Adrenal gland (tissue), 12 donors: ENCODE results near the gene RUBCN. TPM values are rescaled to one million over a fixed set of nuclear protein-coding genes. Genes with fewer than 3 reads are reported as not detected.

ENCODE experiments used
- DNase-seq, 7 donors: peaks; one replicate each; pipeline ENCODE4 v3.0.0-alpha.2; 2019 to 2020
- H3K27ac ChIP-seq, 5 donors: fragments of 200-600 bp; sonication (generic) in 4 of 5; 1 replicate in 3 of 5; 2 replicates in 2 of 5; pipeline versions ENCODE4 v1.5.1 to v1.8.0; 2016 to 2020; ENCODE audit warnings: mild to moderate bottlenecking in 1 of 5
- H3K27me3 ChIP-seq: fragments of 200-600 bp; 2 replicates; pipeline ENCODE4 v1.8.0; 2021
- H3K36me3 ChIP-seq, 2 donors: fragments of 200-600 bp; replicated peaks in 1 of 2; 1 replicate in 1 of 2; 2 replicates in 1 of 2; pipeline versions ENCODE4 v1.5.1 to v1.8.0; 2018 to 2022
- H3K4me1 ChIP-seq, 2 donors: fragments of 200-600 bp; replicated peaks in 1 of 2; 1 replicate in 1 of 2; 2 replicates in 1 of 2; pipeline versions ENCODE4 v1.5.1 to v1.8.0; 2018 to 2021
- H3K4me3 ChIP-seq, 4 donors: fragments of 200-600 bp; sonication (generic) in 3 of 4; one replicate each; pipeline ENCODE4 v1.5.1; 2016 to 2018
- H3K9me3 ChIP-seq, 3 donors: fragments of 200-600 bp; sonication (generic) in 1 of 3; replicated peaks in 1 of 3; 1 replicate in 2 of 3; 2 replicates in 1 of 3; pipeline versions ENCODE4 v1.5.1 to v1.8.0; 2016 to 2021
- POLR2A ChIP-seq, 2 donors: fragments of 450-650 bp; IDR thresholded peaks; one replicate each; pipeline ENCODE4 v1.6.1; 2017; ENCODE audit warnings: antibody characterized with exemption in 2 of 2, mild to moderate bottlenecking in 2 of 2, moderate library complexity in 1 of 2
- WGBS, 4 donors: extraction: QIAGEN DNeasy Blood & Tissue Kit in 2 of 4; methylation state at CpG; one replicate each; pipeline versions ENCODE4 v1.1.5 to v1.1.7; 2013 to 2017; 5-methylcytosine and 5-hydroxymethylcytosine counted together
- intact Hi-C, 2 donors: fragments of 100-400 bp; cut with DNase I; formaldehyde crosslinking; loops; one replicate each; pipeline versions ENCODE4 v1.14.1 to v1.15.0; 2022 to 2023
- polyA plus RNA-seq, 3 donors: library from polyadenylated mRNA; stranded (reverse); fragments of 200-250 nt in 2 of 3; fragments of 350-450 nt in 1 of 3; fragmentation: Illumina TruSeq in 1 of 3; extraction: RNeasy Lipid Tissue Mini Kit (QIAGEN cat#74804) in 1 of 3; gene quantifications; one replicate each; pipeline ENCODE4 v1.2.3, GENCODE V29; 2013 to 2014
- total RNA-seq, 9 donors: library from RNA; depleted of rRNA in 4 of 9; stranded (reverse); fragments of >200 nt in 4 of 9; fragments of 120-200 nt in 1 of 9; fragmentation: NEBNext Ultra II Directional in 1 of 9; extraction: Animal tissue kit (Norgen Biotek cat#: 25700) in 1 of 9; gene quantifications; one replicate each; pipeline versions ENCODE4 v1.1.0 to v1.2.4, GENCODE V29; 2013 to 2023
- TF ChIP-seq, protein P1 (sequence below), 6 experiments: fragments of 450-650 bp in 4 of 6; fragments of 200-600 bp in 2 of 6; sonication (generic) in 1 of 6; IDR thresholded peaks; 1 replicate in 5 of 6; 2 replicates in 1 of 6; pipeline versions ENCODE4 v1.5.1 to v1.8.0; 2016 to 2021; ENCODE audit warnings: antibody characterized with exemption in 6 of 6, mild to moderate bottlenecking in 2 of 6, moderate library complexity in 1 of 6
- donor health status: healthy with polysubstance abuse.
- donor health status: Bipolar disorder and iron deficiency.
- donor health status: DM: yes; HTN: yes; CAD: no.
- donor health status: DM: no; HTN: no; CAD: no.
- donor health status: DM: no; HTN: no; CAD: no.
- donor health status: DM: yes; HTN: yes; CAD: no.

Gene RUBCN
- total and polyA plus RNA-seq, 12 donors = 7.7 to 43.8 (median 21.3) TPM

DNA sequence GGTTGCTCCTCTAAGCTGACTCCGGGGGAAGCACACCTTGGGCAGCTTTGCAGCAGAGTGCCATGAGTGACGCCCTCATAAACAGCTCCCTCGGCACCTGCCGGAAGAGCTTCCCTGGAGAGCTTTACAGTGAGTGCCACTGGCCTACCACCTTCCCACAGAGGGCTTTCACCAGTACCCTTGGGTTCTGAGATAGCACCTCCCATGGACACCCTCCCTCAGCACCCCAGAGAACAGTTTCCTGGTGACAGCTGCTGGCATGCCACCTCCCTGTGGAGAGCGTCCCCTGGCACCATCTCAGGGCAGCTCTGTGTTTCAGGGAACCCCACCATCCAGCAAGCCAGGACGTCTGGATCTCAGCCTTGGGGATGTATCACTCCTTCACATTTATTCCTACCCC, 49.1 kb downstream of the RUBCN start:
- H3K4me1 ChIP-seq = no peaks in the 10 kb centered on the region
- intact Hi-C loops = no loop called here

DNA sequence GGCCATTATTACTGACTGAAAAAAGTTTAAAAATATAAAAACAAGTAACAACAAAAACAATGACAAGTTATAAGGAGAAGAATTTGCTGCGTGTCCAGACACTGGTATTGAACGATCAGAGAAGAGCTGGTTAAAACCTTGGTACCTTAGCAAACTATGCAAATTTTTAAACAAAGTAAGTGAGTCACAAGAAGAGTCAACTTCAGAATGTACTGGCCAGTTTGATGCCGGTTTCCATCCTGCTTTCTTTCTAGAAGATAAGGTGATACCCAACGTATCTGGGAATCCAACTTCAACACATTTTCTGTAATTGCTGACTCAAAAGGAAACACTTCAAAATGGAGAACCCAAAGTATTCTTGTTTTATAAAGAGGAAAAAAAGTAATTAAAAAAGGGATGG, 49.8 kb downstream of the RUBCN start:
- no peak for TF ChIP-seq POLR2A (IDR thresholded peaks at IDR 0.05)
- TF ChIP-seq, protein P1, sequence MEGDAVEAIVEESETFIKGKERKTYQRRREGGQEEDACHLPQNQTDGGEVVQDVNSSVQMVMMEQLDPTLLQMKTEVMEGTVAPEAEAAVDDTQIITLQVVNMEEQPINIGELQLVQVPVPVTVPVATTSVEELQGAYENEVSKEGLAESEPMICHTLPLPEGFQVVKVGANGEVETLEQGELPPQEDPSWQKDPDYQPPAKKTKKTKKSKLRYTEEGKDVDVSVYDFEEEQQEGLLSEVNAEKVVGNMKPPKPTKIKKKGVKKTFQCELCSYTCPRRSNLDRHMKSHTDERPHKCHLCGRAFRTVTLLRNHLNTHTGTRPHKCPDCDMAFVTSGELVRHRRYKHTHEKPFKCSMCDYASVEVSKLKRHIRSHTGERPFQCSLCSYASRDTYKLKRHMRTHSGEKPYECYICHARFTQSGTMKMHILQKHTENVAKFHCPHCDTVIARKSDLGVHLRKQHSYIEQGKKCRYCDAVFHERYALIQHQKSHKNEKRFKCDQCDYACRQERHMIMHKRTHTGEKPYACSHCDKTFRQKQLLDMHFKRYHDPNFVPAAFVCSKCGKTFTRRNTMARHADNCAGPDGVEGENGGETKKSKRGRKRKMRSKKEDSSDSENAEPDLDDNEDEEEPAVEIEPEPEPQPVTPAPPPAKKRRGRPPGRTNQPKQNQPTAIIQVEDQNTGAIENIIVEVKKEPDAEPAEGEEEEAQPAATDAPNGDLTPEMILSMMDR (IDR thresholded peaks at IDR 0.05) = no peak
- Histone ChIP-seq H3K27ac (no peak overlapping the region), H3K27me3 (no peaks in the 10 kb centered on the region), H3K4me1 (no peaks in the 10 kb centered on the region), H3K4me3 (no peak overlapping the region), H3K36me3 (peaks cover 0 to 32% of the 10 kb centered on the region in 2 donors), H3K9me3 (no peaks in the 10 kb centered on the region)
- WGBS, 4 donors = 74 to 85% (median 79%) methylated on average over 4 of the region's 4 CpGs
- no peak for DNase-seq
- intact Hi-C loops = no loop called here

More for the DNA sequence above, 49.1 kb downstream of the RUBCN start:
- 87 to 97% (median 91%) methylated on average over 2 to 6 of the region's 6 CpGs for WGBS, 4 donors
- H3K9me3 ChIP-seq = no peaks in the 10 kb centered on the region
- no peaks in the 10 kb centered on the region for H3K27me3 ChIP-seq
- H3K27ac ChIP-seq = no peak overlapping the region
- H3K36me3 ChIP-seq = peaks cover 0 to 30% of the 10 kb centered on the region in 2 donors
- no peak for TF ChIP-seq POLR2A (IDR thresholded peaks at IDR 0.05)
- TF ChIP-seq, protein P1 (IDR thresholded peaks at IDR 0.05) = no peak
- H3K4me3 ChIP-seq = no peak overlapping the region
- DNase-seq = no peak

DNA sequence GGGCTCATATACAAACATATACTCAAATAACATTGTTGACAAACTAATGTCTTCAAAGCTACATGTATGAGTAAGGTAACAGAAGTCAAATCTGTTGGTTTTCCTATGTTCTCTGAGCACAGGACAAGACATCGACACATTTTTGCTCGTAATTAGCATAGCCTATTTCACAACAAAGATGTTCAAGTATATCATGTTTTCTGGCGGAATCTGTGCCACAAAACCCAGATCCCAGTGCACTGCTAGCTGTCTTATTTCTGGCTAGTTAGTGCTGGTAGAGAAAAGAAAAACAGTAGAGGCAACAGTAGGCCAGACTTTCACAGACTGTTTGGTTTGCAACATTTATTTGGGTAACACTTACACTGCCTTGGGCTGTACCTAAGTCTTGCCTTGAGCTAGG, 51.2 kb downstream of the RUBCN start:
- DNase-seq = no peak

DNA sequence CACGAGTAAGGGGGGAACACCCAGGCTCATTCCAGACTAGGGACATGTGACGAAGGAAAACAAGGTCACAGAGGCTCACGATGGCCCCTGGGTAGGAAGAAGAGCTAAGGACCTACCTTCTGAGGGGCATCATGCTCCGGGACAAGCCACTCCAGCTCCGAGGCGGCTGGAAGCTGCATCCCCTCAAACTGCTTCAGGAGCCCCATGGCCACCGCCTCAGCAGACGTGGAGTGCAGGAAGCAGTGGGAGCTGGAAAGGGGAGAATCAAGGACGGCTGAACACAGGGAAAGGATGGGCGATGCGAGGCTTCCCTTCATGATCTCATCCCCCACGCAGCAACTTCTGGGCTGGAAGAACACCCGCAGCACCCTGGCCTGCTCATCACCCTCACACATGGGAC, 53.5 kb downstream of the RUBCN start:
- H3K4me3 ChIP-seq = no peak overlapping the region
- no peak for TF ChIP-seq POLR2A (IDR thresholded peaks at IDR 0.05)
- TF ChIP-seq, protein P1 (IDR thresholded peaks at IDR 0.05) = no peak
- peaks cover 0 to 39% of the 10 kb centered on the region in 2 donors for H3K36me3 ChIP-seq
- no peak for DNase-seq
- no peaks in the 10 kb centered on the region for H3K27me3 ChIP-seq
- no peak overlapping the region for H3K27ac ChIP-seq
- H3K9me3 ChIP-seq = no peaks in the 10 kb centered on the region
- 88 to 93% (median 89%) methylated on average over 13 of the region's 13 CpGs for WGBS, 4 donors
- no peaks in the 10 kb centered on the region for H3K4me1 ChIP-seq
- intact Hi-C loops = no loop called here

More for the DNA sequence above, 51.2 kb downstream of the RUBCN start:
- H3K4me3 ChIP-seq = no peak overlapping the region
- WGBS, 4 donors = 93 to 98% (median 95%) methylated on average over 3 of the region's 3 CpGs
- H3K4me1 ChIP-seq = no peaks in the 10 kb centered on the region
- no peaks in the 10 kb centered on the region for H3K9me3 ChIP-seq
- H3K27ac ChIP-seq = no peak overlapping the region
- intact Hi-C loops = no loop called here
- H3K36me3 ChIP-seq = peaks cover 0 to 39% of the 10 kb centered on the region in 2 donors
- TF ChIP-seq, protein P1 (IDR thresholded peaks at IDR 0.05) = no peak
- no peak for TF ChIP-seq POLR2A (IDR thresholded peaks at IDR 0.05)
- H3K27me3 ChIP-seq = no peaks in the 10 kb centered on the region
